DMS79 treated with DMSO at 0.1 percent for 48 hours (cell line): ENCODE data around the gene FAM170B.

Source experiments
- DNase-seq: peaks from one replicate; lab custom pipeline; 2025; lab: John Stamatoyannopoulos, UW

The FAM170B gene

GRCh38 chr10:49169776-49170175, 36.0 kb upstream of the FAM170B start:
- DNase-seq: no peak

- no peak for DNase-seq
These were observed 35.1 kb upstream of the FAM170B start for GRCh38 chr10:49168831-49169500.

- DNase-seq: no peak
These were observed 34.3 kb upstream of the FAM170B start for GRCh38 chr10:49168171-49168540.

GRCh38 chr10:49167425-49168170, 33.8 kb upstream of the FAM170B start:
- DNase-seq: no peak

GRCh38 chr10:49166484-49167400, 32.9 kb upstream of the FAM170B start:
- DNase-seq: no peak

- no peak for DNase-seq
These were observed 32.1 kb upstream of the FAM170B start for GRCh38 chr10:49165821-49166483.

- DNase-seq: no peak
These were observed 31.4 kb upstream of the FAM170B start for GRCh38 chr10:49165259-49165658.

- DNase-seq: no peak
These were observed 30.9 kb upstream of the FAM170B start for GRCh38 chr10:49164559-49165188.

- no peak for DNase-seq
These were observed 29.9 kb upstream of the FAM170B start for GRCh38 chr10:49163741-49164140.

- DNase-seq: no peak
These were observed 29.0 kb upstream of the FAM170B start for GRCh38 chr10:49162761-49163310.

GRCh38 chr10:49162063-49162462, 28.2 kb upstream of the FAM170B start:
- DNase-seq: no peak

GRCh38 chr10:49161411-49161997, 27.7 kb upstream of the FAM170B start:
- DNase-seq: no peak

GRCh38 chr10:49160814-49161213, 27.0 kb upstream of the FAM170B start:
- DNase-seq: no peak

- DNase-seq: no peak
These were observed 26.3 kb upstream of the FAM170B start for GRCh38 chr10:49160110-49160509.

- no peak for DNase-seq
These were observed 25.1 kb upstream of the FAM170B start for GRCh38 chr10:49158915-49159314.

- DNase-seq: no peak
These were observed 24.6 kb upstream of the FAM170B start for GRCh38 chr10:49158404-49158803.

- DNase-seq: no peak
These were observed 23.4 kb upstream of the FAM170B start for GRCh38 chr10:49157229-49157628.

GRCh38 chr10:49154641-49155040, 20.8 kb upstream of the FAM170B start:
- DNase-seq: no peak

- no peak for DNase-seq
These were observed 20.1 kb upstream of the FAM170B start for GRCh38 chr10:49153971-49154370.

GRCh38 chr10:49153115-49153514, 19.3 kb upstream of the FAM170B start:
- no peak for DNase-seq

- no peak for DNase-seq
These were observed 18.8 kb upstream of the FAM170B start for GRCh38 chr10:49152663-49153062.
